Measurements from ENCODE around the gene RAB40B.
A peak's percentile ranks its signal among the peaks of the same experiment; 100 is the strongest.
"Not testable (repeated sequence)": the region's sequence is repeated elsewhere in the genome, so short reads cannot be mapped to it uniquely, and the experiment has no call there.

Gene RAB40B

GRCh38 chr17:82662711-82663261 lies 35.7 kb downstream of the RAB40B start:
- no peak for DNase-seq
- TF ChIP-seq GATA1 (IDR thresholded peaks at IDR 0.05; ENCODE audit: low read depth, low read length) = no peak
- no peak for TF ChIP-seq POLR2A (IDR thresholded peaks at IDR 0.05; ENCODE audit: low read length)

- TF ChIP-seq GATA1 (IDR thresholded peaks at IDR 0.05; ENCODE audit: low read depth, low read length) (no peak), POLR2A (IDR thresholded peaks at IDR 0.05; ENCODE audit: low read length) (no peak)
- DNase-seq = no peak
Measured at GRCh38 chr17:82661717-82662683, 36.5 kb downstream of the RAB40B start.

- TF ChIP-seq POLR2A (IDR thresholded peaks at IDR 0.05; ENCODE audit: low read length) (no peak), GATA1 (IDR thresholded peaks at IDR 0.05; ENCODE audit: low read depth, low read length) (no peak)
- no peak for DNase-seq
Measured at GRCh38 chr17:82659886-82660285, 38.6 kb downstream of the RAB40B start.

- no peak for DNase-seq
- no peak for TF ChIP-seq GATA1 (IDR thresholded peaks at IDR 0.05; ENCODE audit: low read depth, low read length)
Measured at GRCh38 chr17:82658796-82659452, 39.6 kb downstream of the RAB40B start.

- TF ChIP-seq GATA1 (IDR thresholded peaks at IDR 0.05; ENCODE audit: low read depth, low read length) (no peak), POLR2A (IDR thresholded peaks at IDR 0.05; ENCODE audit: low read length) (no peak)
- no peak for DNase-seq
Measured at GRCh38 chr17:82658331-82658730, 40.2 kb downstream of the RAB40B start.

GRCh38 chr17:82657926-82658325 lies 40.6 kb downstream of the RAB40B start:
- no peak for DNase-seq
- TF ChIP-seq GATA1 (IDR thresholded peaks at IDR 0.05; ENCODE audit: low read depth, low read length) (no peak), POLR2A (IDR thresholded peaks at IDR 0.05; ENCODE audit: low read length) (no peak)

GRCh38 chr17:82656266-82656665 lies 42.2 kb downstream of the RAB40B start:
- TF ChIP-seq POLR2A (IDR thresholded peaks at IDR 0.05; ENCODE audit: low read length) (no peak), GATA1 (IDR thresholded peaks at IDR 0.05; ENCODE audit: low read depth, low read length) (no peak)
- DNase-seq = no peak

GRCh38 chr17:82655523-82655922 lies 43.0 kb downstream of the RAB40B start:
- no peak for TF ChIP-seq GATA1 (IDR thresholded peaks at IDR 0.05; ENCODE audit: low read depth, low read length)
- TF ChIP-seq POLR2A (IDR thresholded peaks at IDR 0.05; ENCODE audit: low read length) = no peak
- no peak for DNase-seq

GRCh38 chr17:82655038-82655479 lies 43.4 kb downstream of the RAB40B start:
- no peak for TF ChIP-seq POLR2A (IDR thresholded peaks at IDR 0.05; ENCODE audit: low read length)
- no peak for TF ChIP-seq GATA1 (IDR thresholded peaks at IDR 0.05; ENCODE audit: low read depth, low read length)
- DNase-seq = no peak

GRCh38 chr17:82654611-82655010 lies 43.9 kb downstream of the RAB40B start:
- not testable (repeated sequence) for DNase-seq

GRCh38 chr17:82653651-82654528 lies 44.6 kb downstream of the RAB40B start:
- TF ChIP-seq GATA1 (IDR thresholded peaks at IDR 0.05; ENCODE audit: low read depth, low read length) (no peak), POLR2A (IDR thresholded peaks at IDR 0.05; ENCODE audit: low read length) (no peak)

GRCh38 chr17:82650723-82651122 lies 47.8 kb downstream of the RAB40B start:
- peak in 1 of 2 experiments; percentile 12 for DNase-seq

More at GRCh38 chr17:82653651-82654528, 44.6 kb downstream of the RAB40B start:
- no peak for DNase-seq

GRCh38 chr17:82649501-82650261 lies 48.8 kb downstream of the RAB40B start:
- no peak for DNase-seq
- no peak for TF ChIP-seq GATA1 (IDR thresholded peaks at IDR 0.05; ENCODE audit: low read depth, low read length)
- no peak for TF ChIP-seq POLR2A (IDR thresholded peaks at IDR 0.05; ENCODE audit: low read length)

More at GRCh38 chr17:82650723-82651122, 47.8 kb downstream of the RAB40B start:
- TF ChIP-seq POLR2A (IDR thresholded peaks at IDR 0.05; ENCODE audit: low read length) (no peak), GATA1 (IDR thresholded peaks at IDR 0.05; ENCODE audit: low read depth, low read length) (no peak)

Measured in erythroblast (primary cell).